NOMO-1 (cell line): ENCODE measurements around the gene ATF6.

Experiments used
- DNase-seq, 2 experiments: peaks; one replicate each; lab custom pipeline; 2025; ENCODE audit not compliant: unreplicated experiment in 2 of 2; lab: John Stamatoyannopoulos, UW

The ATF6 gene

GRCh38 chr1:161885003-161885402 lies 118.9 kb downstream of the ATF6 start:
- no peak for DNase-seq

GRCh38 chr1:161885759-161886158 lies 119.6 kb downstream of the ATF6 start:
- DNase-seq = no peak

GRCh38 chr1:161886589-161886988 lies 120.5 kb downstream of the ATF6 start:
- DNase-seq = no peak

- no peak for DNase-seq
Measured at GRCh38 chr1:161887730-161888287, 121.7 kb downstream of the ATF6 start.

GRCh38 chr1:161890574-161890973 lies 124.5 kb downstream of the ATF6 start:
- DNase-seq = no peak

GRCh38 chr1:161899091-161899490 lies 133.0 kb downstream of the ATF6 start:
- DNase-seq = no peak

- no peak for DNase-seq
Measured at GRCh38 chr1:161900160-161900559, 134.0 kb downstream of the ATF6 start.

GRCh38 chr1:161902182-161902581 lies 136.1 kb downstream of the ATF6 start:
- DNase-seq = no peak

GRCh38 chr1:161905269-161905884 lies 139.3 kb downstream of the ATF6 start:
- DNase-seq = no peak

- DNase-seq = no peak
Measured at GRCh38 chr1:161907265-161907664, 141.1 kb downstream of the ATF6 start.

- no peak for DNase-seq
Measured at GRCh38 chr1:161908264-161908663, 142.1 kb downstream of the ATF6 start.

- DNase-seq = no peak
Measured at GRCh38 chr1:161910604-161911003, 144.5 kb downstream of the ATF6 start.

- DNase-seq = no peak
Measured at GRCh38 chr1:161913482-161914140, 147.5 kb downstream of the ATF6 start.

GRCh38 chr1:161914595-161914994 lies 148.5 kb downstream of the ATF6 start:
- no peak for DNase-seq

GRCh38 chr1:161915051-161915503 lies 149.0 kb downstream of the ATF6 start:
- no peak for DNase-seq

- DNase-seq = no peak
Measured at GRCh38 chr1:161915978-161916377, 149.9 kb downstream of the ATF6 start.

- DNase-seq = no peak
Measured at GRCh38 chr1:161919229-161919628, 153.1 kb downstream of the ATF6 start.

- no peak for DNase-seq
Measured at GRCh38 chr1:161921491-161921890, 155.4 kb downstream of the ATF6 start.

GRCh38 chr1:161921990-161922389 lies 155.9 kb downstream of the ATF6 start:
- DNase-seq = no peak

- DNase-seq = no peak
Measured at GRCh38 chr1:161928056-161928455, 161.9 kb downstream of the ATF6 start.

- DNase-seq = no peak
Measured at GRCh38 chr1:161929137-161929536, 163.0 kb downstream of the ATF6 start.

- no peak for DNase-seq
Measured at GRCh38 chr1:161930064-161930463, 163.9 kb downstream of the ATF6 start.
